Esophagus squamous epithelium (tissue), 4 donors: ENCODE results near the gene FKBP14.

Experiments used
- CTCF ChIP-seq, 6 experiments: fragments of 450-650 bp in 4 of 6; fragments of 200-600 bp in 2 of 6; sonication (generic) in 2 of 6; IDR thresholded peaks; one replicate each; pipeline ENCODE4 v1.5.1; 2016 to 2019; ENCODE audit warnings: antibody characterized with exemption in 6 of 6, mild to moderate bottlenecking in 4 of 6, moderate library complexity in 4 of 6
- POLR2A ChIP-seq, 4 donors: fragments of 450-650 bp; IDR thresholded peaks; one replicate each; pipeline ENCODE4 v1.6.1; 2017; ENCODE audit warnings: antibody characterized with exemption in 4 of 4, mild to moderate bottlenecking in 4 of 4, moderate library complexity in 3 of 4

GRCh38 chr7:29989257-29989995 lies 37.1 kb downstream of the FKBP14 start, which contains the start of gene SCRN1:
- TF ChIP-seq CTCF (IDR thresholded peaks at IDR 0.05) (no peak), POLR2A (IDR thresholded peaks at IDR 0.05) (peak in 2 of 4 donors; percentile 53 to 63)
